CD4-positive, alpha-beta T cell treated with Interleukin-2 at 100 ng/mL for 4 hours (primary cell): Measurements from ENCODE around the gene SLC24A4.

ENCODE experiments used
- DNase-seq: peaks from one replicate; pipeline ENCODE4 v3.0.0-alpha.2; 2020; ENCODE audit warnings: low spot score

SLC24A4 gene

DNA sequence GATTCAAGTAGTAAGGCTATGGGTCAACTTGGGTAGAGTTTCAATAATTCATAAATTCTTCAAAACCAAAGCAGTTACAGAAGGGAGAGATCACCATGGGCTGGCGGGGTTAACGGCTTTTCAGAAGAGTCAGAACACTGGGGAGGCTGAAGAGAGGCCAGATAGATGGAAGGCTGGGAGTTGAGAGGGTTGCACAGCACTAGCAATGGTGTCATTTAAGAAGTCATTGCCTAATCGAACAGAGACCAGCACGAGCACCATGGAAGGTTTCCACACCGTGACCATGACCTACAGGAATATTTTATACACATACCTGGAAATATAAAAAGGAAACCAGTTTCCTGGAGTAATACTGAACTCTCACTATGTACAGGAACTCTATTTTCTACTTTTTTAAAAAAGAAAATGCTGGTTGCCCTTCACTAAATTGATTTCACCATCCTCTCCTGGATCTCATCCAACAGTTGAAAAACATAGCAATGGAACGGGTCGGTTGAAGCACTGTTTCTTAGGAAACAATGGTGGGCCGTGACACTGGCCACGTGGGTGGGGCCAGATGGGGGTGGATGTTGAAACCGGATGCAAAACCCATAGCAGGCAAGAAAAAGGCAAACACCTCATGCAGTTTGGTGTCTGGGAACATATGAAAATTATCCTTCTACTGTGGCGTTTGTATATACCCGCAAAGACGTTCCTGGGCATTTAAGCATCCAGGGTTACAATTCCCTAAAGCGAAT, 152.7 kb downstream of the SLC24A4 start:
- no peak for DNase-seq

DNA sequence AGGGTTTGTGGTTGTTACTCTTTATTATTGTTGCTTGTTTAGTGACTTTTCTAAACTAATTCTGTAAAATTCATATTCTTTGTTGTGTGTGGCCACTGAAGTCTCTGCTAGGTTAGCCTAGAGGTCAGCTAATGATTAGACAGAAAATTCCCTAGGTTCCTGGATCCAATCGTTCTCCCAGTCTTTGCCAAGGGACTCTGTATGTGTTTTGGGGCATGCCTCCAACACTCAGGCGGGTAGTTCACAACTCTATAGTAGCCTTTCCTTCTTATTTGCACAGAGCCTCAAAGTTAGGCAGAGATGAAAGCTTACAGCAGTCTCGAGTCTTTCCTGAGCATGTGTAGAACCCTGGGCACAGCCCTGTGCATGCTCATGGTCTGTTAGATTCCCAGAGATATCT, 157.9 kb downstream of the SLC24A4 start:
- no peak for DNase-seq

DNA sequence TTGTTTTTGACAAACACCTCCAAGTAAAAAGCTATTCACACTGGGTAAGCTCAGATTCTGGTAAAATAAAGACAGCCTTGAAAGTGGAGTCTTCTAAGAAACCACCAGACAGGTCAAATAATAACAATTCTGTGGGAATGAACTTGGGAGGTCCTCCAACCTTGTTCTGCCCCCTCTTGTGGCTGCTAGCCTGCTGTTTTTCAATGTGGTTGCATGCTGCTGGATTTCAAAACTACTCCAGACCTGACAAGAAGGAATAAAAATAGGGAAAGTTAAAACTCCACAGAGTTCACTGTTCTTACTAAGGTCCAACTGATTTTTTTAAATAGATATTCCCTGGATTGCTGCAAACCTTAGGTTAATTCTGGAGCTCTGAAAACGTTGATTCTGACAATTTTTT, 158.4 kb downstream of the SLC24A4 start:
- DNase-seq, result no peak

DNA sequence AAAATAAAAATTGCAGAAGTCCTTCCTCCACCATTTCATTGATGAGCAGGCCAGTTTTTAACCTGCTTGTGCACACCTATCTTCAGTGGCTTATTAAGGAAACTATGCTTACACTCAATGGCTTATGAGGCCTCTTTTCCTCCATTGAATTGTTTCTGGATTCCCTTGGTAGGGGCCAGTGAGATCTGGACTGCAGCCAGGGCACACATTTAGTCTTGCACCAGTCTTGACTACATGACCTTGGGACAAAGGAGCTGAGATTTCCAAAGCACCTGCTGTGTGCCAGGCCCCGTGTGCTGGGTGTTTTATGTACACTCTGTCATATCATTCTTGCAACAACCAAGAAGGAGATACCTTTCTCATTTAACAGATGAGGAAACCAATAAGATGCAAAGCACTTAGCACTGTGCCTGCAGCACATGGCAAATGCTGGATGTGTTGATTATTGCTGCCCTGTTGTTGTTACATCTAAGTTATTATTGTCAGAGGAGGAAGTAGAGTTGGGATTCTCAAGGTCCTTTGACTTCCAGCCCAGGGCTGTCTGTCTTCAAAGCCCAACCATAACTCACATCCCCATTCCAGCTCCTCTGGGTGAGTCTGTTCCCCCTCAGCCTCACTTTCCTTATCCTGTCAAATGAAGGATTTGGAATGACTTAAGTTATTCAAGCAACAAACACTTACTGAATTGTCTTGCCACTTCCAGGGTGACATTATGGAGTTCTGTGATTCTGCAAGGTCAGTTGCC, 159.0 kb downstream of the SLC24A4 start:
- DNase-seq, result no peak

DNA sequence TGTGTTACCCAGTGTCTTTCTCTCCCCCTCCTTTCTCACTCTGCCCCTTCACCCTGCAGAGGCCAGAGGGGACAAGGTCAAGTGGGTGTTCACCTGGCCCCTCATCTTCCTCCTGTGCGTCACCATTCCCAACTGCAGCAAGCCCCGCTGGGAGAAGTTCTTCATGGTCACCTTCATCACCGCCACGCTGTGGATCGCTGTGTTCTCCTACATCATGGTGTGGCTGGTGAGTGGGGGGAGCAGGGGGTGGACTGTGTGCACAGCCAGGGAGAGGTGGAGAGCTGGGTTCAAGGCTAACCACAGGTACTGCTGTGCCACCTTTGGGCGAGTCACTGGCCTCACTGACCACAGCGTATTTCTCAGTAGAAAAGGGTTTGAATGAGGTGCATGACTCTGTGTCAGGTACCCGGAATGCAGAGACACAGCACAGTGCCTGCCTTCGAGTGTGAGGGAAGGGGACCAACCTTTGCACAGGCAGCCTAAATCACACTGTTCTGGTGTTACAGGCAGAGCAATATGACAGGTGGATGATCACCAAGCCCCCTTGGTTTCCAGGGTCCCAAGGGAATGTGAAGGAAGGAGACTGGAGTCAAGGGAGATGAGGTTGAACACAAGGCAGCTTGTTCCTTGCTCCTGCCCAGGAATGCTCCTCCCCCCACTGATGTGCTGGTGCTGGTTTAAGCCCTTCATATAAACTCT, 159.8 kb downstream of the SLC24A4 start:
- no peak for DNase-seq

DNA sequence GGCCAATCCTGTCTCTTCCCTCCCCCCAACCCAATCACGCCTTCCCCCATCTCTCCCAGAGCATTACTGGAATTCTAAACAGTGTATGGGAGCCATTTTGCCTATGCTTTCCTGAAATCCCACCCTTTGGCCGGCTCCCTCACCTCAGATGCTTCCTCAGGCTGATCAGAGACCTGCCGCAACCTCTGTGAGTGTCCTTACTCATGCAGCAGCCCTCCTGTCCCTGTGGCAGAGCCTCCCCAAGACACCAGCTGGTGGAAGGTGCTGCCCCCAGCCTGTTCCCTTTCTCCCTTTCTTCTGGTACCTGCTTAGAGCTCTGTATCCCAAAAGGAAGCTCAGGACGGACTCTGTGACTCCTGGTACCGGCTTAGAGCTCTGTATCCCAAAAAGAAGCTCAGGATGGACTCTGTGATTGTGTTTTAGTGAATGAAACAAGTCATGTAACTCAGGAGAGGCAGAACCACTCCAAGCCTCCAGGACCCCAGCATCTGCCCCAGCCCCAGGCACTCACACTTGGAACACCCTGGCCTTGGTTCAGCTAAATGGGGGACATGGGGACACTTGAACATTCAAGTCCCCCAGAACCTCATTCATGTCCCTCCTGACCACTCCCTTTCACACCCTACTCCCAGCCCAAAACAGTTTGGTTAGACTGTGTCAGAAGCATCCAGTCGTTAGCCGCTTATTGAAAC, 161.3 kb downstream of the SLC24A4 start:
- no peak for DNase-seq

DNA sequence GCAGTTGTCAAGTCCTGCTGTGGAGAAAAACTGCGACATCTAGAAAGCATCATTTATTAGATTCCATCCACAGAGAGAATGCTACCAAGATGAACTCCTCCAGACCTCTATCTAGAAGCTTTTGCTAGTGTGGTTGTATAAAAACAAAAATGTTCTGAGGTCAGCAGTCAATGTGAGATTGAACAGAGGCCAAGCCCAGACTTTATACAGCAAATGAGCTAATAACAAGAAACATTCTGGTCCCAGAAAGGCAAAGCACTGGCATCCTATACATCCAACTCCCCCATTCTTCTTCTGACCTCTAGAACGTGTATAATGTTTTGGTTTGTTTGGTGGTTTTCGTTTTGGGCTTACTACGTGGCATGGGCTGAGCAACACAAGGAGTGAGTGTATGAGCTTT, 163.9 kb downstream of the SLC24A4 start:
- DNase-seq, result no peak

DNA sequence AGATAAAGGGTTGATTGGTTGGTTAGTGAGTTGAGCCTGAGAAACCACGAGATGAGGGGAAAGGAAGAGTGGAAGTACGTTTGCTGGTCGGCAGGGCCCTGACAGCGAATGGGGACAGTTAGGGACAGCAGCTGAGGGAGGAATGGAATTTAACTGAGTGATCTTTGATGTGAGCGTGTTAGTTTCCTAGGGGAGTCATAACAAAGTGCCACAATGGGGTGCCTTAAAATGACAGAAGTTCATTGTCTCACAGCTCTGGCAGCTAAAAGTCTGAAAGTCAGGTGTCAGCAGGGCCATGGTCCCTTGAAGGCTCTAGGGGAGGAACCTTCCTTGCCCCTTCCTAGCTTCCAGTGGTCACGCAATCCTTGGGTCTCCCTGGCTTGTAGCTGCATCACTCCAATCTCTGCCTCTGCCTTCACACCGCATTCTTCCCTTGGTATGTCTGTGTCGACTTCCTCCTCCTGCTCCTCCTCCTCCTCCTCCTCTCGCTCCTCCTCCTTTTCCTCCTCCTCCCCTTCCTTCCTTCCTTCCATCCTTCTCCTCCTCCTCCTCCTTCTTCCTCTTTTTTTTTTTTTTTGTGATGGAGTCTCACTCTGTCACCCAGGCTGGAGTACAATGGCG, 164.7 kb downstream of the SLC24A4 start:
- no peak for DNase-seq

DNA sequence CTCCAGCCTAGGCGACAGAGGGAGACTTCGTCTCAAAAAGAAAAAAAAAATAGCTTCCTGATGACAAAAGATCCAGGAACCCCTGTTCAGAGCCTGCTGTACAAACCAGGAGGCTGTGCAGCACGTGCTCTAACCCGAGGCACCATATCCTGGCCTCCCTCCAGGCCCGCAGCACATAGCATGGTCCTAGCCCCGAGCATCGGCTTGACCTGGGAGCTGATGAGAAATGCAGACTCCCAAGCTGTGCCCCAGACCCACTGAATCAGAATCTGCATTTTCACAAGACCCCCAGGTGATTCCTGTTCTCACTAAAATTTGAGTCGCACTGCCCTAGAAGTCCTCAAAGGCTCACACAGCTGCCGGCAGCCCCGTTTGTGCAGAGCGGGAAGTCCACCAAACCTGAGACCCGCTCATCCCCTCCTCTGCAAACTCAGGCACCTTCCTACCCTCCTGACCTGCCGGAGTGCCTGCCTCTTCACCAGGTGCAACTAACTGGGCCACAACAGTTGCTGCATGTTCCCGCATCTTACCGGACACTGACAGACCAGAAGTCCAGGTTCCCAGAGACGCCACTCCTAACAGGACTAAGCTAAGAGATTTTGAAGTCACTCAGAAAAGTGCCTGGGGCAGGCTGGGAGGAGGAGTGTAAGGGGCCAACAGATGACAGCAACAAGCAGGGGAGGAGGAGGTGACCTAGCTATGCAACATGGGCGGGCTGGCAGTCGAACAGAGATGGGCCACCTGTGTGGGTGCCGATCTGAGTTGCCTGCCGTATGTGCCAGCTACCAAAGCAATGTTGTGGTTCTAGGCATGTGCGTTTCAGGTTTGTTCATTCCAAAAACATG, 166.7 kb downstream of the SLC24A4 start:
- no peak for DNase-seq

DNA sequence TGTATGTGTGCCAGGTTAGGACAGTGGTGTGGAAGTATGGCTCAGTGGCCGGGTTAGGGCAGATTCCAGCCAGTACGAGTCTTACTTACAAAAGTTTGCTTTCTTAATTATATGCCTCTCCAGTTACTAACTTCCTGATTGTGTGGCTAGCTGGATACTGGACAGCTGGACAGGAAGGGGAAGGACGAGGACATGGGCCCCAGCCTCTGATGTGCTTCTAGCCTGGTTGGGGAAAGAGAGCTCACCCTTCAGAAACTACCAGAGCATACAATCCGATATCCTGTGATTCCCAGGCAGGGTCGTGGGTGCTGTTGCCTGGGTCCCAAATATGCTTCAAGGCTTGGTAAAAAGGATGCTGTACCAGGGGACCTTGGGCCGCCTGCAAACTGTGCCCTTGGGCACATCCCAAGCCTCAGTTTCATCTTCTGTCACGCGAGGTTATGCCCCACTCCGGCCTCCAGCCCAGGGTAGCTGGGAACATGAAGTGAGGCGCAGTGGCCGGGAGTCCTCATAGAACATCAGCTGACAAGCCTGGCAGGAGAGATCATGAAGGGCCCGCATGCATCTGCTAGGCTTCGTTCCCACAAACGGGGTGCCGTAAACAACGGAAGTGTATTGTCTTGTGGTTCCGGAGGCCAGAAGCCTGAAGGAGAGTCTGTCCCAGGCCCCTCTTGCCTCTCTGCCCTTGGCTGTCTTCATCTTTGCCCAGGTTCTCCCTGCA, 167.4 kb downstream of the SLC24A4 start:
- DNase-seq, result no peak

DNA sequence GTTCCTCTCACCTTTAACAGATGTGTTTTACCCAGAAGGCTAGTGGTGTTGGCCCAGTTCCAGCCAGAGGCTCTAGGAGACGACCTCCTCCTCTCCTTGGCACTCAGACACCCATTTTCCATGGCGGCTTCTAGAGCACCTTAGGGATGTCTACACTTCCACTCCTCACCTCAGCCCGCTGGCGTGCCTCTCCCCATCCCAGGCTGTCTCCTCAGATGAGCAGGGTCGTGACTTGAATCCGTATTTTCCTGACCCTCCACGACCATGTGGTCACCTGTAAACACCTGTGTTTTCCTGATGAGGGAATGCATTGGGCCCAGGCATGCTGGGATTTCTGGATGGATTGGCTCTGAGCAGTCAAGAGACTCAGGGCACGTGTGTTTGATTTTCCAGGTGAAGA, 168.8 kb downstream of the SLC24A4 start:
- DNase-seq, result no peak

DNA sequence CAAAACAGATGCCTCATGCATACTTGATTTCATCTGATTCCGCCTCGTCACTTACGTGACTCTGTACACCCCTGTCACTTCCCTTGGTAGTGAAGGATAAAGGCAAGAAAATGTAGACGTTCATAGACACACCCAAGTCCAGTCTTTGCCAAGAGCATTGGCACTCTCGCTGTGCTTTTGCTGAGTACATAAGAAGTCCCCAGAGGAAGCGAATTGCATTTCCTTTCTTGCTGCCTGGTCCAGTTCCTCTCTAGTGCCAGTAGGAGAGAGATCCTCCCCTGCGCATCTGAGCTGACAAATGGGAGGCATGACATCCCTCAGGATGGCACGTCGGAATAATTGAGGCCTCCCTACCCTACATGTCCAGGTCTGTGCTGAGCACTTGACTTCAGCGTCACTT, 169.3 kb downstream of the SLC24A4 start:
- DNase-seq, result no peak

DNA sequence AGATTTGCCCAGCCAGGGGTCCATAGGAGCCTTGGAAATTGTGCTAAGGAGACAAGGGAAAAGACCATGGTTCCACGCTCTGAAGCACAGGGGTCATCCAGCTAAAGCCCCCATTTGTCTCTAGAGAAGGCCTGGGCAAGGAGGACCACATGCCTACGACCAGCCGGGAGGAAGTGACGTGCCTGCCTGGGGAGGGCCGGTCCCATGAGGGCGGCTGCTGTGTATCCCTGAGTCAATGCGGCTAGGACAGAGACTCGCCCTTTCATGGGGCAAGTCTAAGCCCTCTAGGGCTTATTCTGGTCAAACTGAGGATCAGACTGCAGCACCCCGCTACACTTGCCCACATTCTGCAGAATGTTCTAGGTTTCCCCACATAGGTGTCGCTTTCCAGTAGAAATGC, 170.1 kb downstream of the SLC24A4 start:
- no peak for DNase-seq

DNA sequence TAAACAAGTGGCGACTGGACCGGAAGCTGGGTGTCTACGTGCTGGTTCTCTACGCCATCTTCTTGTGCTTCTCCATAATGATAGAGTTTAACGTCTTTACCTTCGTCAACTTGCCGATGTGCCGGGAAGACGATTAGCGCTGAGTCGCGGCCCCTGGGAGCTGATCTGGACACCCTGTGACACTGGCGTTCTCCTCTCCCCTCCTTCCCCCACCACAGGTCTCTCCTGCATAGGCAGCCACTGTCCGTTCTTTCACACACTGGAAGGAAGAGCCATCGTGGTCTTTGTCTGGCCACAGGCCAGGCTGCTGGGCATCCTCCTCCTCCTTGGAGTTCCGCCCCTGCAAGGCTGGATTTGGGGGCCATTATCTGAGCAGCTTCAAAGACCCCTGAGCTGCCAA, 170.5 kb downstream of the SLC24A4 start:
- DNase-seq, result no peak

DNA sequence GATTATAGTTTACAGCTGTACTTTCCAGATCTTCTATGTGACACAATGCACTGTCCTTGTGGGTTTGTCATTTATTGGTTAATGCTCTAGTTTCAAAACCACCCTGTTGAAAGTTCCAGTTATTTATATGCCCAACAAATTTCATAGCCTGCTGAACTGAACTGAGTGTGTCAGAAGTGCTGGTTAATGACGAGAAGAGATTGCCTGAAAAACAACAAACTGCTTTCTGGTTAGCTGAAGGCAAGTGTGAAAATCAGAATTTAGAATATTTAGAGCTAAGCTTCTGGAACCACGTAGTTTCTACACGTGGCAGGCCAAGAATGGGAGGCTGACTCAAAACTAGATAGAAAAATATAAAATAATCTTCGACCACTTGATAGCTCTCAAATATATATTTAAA, 171.5 kb downstream of the SLC24A4 start:
- no peak for DNase-seq

DNA sequence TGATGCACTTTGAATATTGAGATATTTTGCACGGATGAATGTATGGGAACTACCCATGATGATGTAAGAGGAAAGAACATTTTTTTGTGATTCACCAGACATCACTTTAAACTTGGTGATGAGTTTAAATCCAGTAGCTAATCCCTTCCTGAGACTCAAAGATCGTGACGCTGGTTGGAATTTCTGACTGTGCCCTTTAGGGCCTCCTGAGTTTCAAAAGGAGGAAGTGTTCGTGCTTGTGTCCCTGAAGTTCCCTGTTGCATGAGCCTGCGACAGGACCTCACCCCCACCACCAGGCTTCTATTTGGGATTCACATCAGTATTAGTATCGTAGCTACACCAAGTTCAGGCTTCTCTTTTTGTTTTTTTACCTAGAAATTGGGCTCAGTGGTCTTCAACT, 172.1 kb downstream of the SLC24A4 start:
- no peak for DNase-seq

DNA sequence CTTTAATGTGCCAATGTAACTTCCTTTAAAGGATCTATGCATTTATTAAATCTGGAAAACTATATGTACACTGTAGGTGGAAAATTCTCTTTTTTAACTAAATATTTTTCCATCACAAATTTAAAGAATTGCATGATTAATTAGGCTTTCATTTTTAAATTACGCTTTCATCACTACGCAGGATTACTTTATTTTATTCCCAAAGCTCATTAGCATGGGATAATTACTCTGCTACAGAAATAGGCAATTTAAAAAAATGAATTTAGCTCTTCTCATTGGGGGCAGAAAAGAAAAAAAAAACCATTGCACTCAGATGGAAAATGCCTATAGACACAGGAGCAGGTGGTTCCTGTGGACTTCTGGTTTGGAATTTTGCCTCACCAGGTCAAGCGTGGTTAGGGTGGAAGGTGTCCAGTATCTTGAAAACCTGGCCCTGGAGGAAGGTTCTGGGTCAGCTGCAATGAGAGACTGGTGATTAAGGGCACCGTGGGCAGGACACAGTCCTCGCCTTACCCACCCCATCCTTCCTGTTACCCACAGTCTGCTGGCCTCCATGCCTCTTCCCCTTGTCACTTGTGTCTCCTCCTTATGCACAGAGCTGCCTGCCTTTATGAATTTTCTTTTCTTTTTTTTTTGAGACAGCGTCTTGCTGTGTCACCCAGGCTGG, 173.4 kb downstream of the SLC24A4 start:
- DNase-seq, result no peak

DNA sequence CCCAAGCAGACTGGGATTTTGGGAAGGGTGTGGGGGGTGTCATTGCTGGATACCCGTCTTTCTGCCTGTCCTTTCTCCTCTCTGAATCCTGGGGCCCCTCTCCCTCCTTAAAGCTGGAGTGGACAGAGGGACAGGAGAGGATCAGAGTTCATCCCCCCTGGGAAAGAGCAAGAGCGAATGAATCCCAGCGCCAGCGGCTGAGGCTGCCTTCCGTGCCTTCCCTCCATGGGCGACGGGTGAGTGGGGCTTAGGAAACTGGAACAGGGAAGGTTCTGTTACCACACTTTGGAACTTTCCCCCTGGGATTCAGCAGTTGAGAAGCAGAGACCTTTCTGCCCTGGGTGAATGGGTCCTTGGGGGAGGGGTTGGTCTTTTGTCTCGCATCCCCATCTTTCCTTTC, 174.4 kb downstream of the SLC24A4 start:
- DNase-seq, result no peak

DNA sequence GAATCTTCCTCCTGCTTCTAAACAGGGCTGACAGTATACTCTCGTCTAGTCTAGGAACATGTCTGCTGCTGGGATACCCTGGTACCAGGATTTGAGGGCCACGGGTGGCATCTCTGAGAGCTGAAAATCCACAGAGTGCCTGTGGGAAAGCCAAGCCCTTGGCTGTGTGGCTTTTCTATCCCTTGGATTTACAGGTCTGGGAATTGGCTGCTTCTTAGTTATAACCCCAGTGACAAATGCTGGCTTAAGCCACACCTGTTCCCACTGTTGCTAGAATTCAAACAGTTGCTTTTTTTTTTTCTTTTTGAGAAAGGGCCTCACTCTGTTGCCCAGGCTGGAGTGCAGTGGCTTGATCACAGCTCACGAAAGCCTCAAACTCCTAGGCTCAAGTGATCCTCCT, 176.3 kb downstream of the SLC24A4 start:
- DNase-seq, result no peak

DNA sequence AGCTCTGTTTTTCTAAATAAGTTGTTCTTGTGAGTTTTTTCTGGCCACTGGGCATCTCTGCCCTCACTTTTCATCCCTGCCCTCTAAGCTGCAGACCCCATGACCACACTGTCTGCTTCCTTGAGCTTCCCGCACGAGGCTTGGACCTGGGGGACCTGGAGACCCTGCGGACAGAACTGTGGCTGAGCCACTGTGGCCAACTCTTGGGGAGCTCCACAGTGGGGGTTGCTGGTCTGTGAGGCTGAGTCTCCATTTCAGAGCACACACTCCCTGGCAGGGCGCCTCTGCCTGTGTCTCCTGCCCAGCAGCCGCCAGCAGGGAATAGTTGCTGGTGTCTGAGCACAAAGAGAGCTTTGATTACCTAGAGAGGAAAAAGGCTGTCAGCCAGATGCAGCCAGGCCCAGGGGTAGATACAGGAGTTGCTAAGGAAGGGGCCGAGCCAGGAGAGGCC, 177.6 kb downstream of the SLC24A4 start:
- no peak for DNase-seq
